HG03045 (cell line): ENCODE measurements around the gene GSE1.
"Not testable (repeated sequence)": the region's sequence is repeated elsewhere in the genome, so short reads cannot be mapped to it uniquely, and the experiment has no call there.

ENCODE experiments used
- ATAC-seq: cut with Tn5 transposase; IDR thresholded peaks from one replicate; pipeline ENCODE4 v1.9.1; 2021; ENCODE audit warnings: mild to moderate bottlenecking, moderate library complexity; ENCODE audit not compliant: unreplicated experiment

Gene GSE1

GRCh38 chr16:85589688-85590505 lies 23.2 kb upstream of the GSE1 start:
- no peak for ATAC-seq

GRCh38 chr16:85590506-85590832 lies 22.7 kb upstream of the GSE1 start:
- no peak for ATAC-seq

- no peak for ATAC-seq
Observed at GRCh38 chr16:85591381-85591780, 21.7 kb upstream of the GSE1 start.

- not testable (repeated sequence) for ATAC-seq
Observed at GRCh38 chr16:85592277-85592676, 20.8 kb upstream of the GSE1 start.

GRCh38 chr16:85592700-85593493 lies 20.2 kb upstream of the GSE1 start:
- no peak for ATAC-seq

- no peak for ATAC-seq
Observed at GRCh38 chr16:85593494-85594221, 19.5 kb upstream of the GSE1 start.

GRCh38 chr16:85594273-85594977 lies 18.7 kb upstream of the GSE1 start:
- no peak for ATAC-seq

- ATAC-seq, result no peak
Observed at GRCh38 chr16:85594978-85595661, 18.0 kb upstream of the GSE1 start.

GRCh38 chr16:85595812-85596502 lies 17.2 kb upstream of the GSE1 start:
- ATAC-seq, result no peak

GRCh38 chr16:85598141-85598540 lies 15.0 kb upstream of the GSE1 start:
- ATAC-seq, result no peak

GRCh38 chr16:85600078-85600477 lies 13.0 kb upstream of the GSE1 start:
- ATAC-seq, result no peak

- ATAC-seq, result no peak
Observed at GRCh38 chr16:85600530-85601271, 12.4 kb upstream of the GSE1 start.

GRCh38 chr16:85601272-85601639 lies 11.9 kb upstream of the GSE1 start:
- ATAC-seq, result no peak

- ATAC-seq, result no peak
Observed at GRCh38 chr16:85601730-85602401, 11.3 kb upstream of the GSE1 start.

- ATAC-seq, result no peak
Observed at GRCh38 chr16:85602402-85603202, 10.5 kb upstream of the GSE1 start.

- no peak for ATAC-seq
Observed at GRCh38 chr16:85603203-85603755, 9.8 kb upstream of the GSE1 start.

- no peak for ATAC-seq
Observed at GRCh38 chr16:85604145-85604705, 8.9 kb upstream of the GSE1 start.
